GM18507 (cell line): ENCODE results near the gene ASB12.

Source experiments
- DNase-seq: peaks from one replicate; pipeline ENCODE4 v3.0.0; 2011; ENCODE audit warnings: low read depth; ENCODE audit not compliant: insufficient read length; ENCODE audit errors: extremely low spot score
- FAIRE-seq: peaks from 2 replicates; lab custom pipeline; 2011; peaks lifted over from hg19 to GRCh38; lab: Jason Lieb, UNC

Gene ASB12

GRCh38 chrX:64188901-64189300, 41.5 kb downstream of the ASB12 start:
- no peak for DNase-seq
- FAIRE-seq, result no peak

GRCh38 chrX:64187762-64188150, 42.7 kb downstream of the ASB12 start:
- no peak for FAIRE-seq
- no peak for DNase-seq

DNA sequence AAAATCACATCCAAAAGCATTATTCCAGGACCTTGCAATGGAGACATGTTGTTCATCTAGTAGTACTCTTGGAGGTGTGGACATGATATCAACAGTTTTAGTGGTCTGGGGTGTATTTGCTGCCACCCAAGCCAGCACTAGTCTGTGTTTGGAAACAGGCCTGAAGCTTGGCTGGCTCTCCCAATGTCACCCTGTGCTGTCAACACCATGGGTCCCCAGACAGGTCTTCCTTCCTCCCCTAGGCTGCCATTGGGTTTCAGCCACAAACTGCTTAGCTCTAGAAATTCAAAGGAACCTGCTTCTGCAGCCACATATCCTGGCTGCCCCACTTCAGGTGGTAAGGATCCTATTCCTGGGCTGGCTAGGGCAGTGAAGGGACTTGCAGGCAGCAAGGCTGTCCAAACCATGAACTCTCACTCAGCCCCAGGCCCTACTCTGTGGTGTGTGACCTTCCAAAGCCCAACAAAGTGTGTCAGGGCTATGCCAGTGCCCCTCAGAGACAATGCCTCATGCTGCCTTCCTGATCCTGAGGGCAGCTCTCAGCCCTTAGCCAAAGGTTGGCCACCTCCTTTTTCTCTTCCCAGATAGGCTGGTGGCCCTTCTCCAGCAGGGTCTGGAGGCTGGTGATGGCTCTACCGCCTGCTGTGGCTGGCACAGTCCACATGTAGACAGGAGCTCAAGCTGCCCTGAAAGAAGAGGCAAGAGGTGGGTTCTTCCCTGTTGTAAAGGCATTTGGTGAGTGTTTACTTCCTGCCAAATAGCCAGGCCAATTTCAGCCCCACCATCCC, 43.2 kb downstream of the ASB12 start:
- FAIRE-seq (no peak), DNase-seq (no peak)

DNA sequence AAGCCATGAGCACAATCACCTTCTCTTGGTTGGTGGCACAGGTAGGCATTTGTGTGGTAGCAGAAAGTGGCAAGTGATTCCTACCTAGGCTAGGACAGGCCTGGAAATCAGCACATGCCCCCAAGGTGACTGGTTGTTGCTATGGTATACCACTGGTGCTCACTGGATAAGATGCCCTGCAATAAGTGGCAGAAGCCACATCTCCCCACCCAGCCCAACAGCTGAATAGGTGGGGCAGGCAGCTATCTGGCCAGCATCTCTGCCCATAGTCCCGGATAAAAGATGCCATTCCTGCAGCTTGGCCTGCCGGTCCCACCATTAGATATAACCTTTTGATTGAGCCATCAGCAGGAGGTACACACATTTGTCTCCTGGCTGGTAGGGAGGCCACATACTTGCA, 46.0 kb downstream of the ASB12 start:
- FAIRE-seq (no peak), DNase-seq (no peak)

DNA sequence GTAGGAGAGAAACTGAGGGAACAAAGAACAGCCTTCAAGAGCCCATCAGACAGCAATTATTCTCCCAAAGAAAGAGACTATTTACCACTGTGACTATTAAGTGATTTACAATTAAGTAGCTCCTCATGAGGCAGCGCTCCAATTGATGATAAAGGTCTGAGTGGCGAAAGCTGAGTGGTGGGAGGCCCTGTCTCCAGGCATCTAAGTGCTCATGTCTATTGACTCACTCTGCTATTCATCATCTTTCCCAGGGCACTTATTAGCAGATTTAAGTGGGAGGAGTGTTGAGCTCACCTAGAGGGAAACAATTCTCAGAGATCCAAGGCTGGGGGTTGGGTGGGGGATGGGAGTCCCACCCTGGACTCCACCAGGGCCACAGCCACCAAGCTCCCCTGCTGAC, 48.2 kb downstream of the ASB12 start:
- no peak for FAIRE-seq
- no peak for DNase-seq

GRCh38 chrX:64176876-64177275, 53.5 kb downstream of the ASB12 start:
- DNase-seq, result no peak
- FAIRE-seq, result no peak
